DMS79 (cell line): ENCODE measurements around the gene CAMTA1.
A peak's percentile ranks its signal among the peaks of the same experiment; 100 is the strongest.
"Not testable (repeated sequence)": the region's sequence is repeated elsewhere in the genome, so short reads cannot be mapped to it uniquely, and the experiment has no call there.

Source experiments
- DNase-seq: peaks from one replicate; lab custom pipeline; 2025; lab: John Stamatoyannopoulos, UW

Gene CAMTA1

GRCh38 chr1:7108251-7108650 lies 323.0 kb downstream of the CAMTA1 start:
- no peak for DNase-seq

- no peak for DNase-seq
These were observed 324.6 kb downstream of the CAMTA1 start for GRCh38 chr1:7109901-7110300.

GRCh38 chr1:7110321-7110720 lies 325.1 kb downstream of the CAMTA1 start:
- no peak for DNase-seq

GRCh38 chr1:7111853-7112252 lies 326.6 kb downstream of the CAMTA1 start:
- DNase-seq = no peak

- DNase-seq = no peak
These were observed 327.9 kb downstream of the CAMTA1 start for GRCh38 chr1:7113136-7113535.

GRCh38 chr1:7113822-7114221 lies 328.6 kb downstream of the CAMTA1 start:
- DNase-seq = no peak

- DNase-seq = no peak
These were observed 330.7 kb downstream of the CAMTA1 start for GRCh38 chr1:7116001-7116400.

GRCh38 chr1:7117399-7118281 lies 332.4 kb downstream of the CAMTA1 start:
- peak; percentile 58 for DNase-seq

GRCh38 chr1:7119156-7119555 lies 333.9 kb downstream of the CAMTA1 start:
- peak; percentile 49 for DNase-seq

- DNase-seq = peak; percentile 10
These were observed 335.8 kb downstream of the CAMTA1 start for GRCh38 chr1:7120863-7121621.

- DNase-seq = peak; percentile 27
These were observed 336.4 kb downstream of the CAMTA1 start for GRCh38 chr1:7121622-7121988.

- DNase-seq = peak; percentile 60
These were observed 342.2 kb downstream of the CAMTA1 start for GRCh38 chr1:7127322-7128075.

GRCh38 chr1:7128293-7128692 lies 343.0 kb downstream of the CAMTA1 start:
- no peak for DNase-seq

GRCh38 chr1:7130127-7130526 lies 344.9 kb downstream of the CAMTA1 start:
- DNase-seq = no peak

- DNase-seq = no peak
These were observed 350.2 kb downstream of the CAMTA1 start for GRCh38 chr1:7135493-7135892.

GRCh38 chr1:7136166-7136953 lies 351.1 kb downstream of the CAMTA1 start:
- DNase-seq = no peak

- DNase-seq = no peak
These were observed 355.0 kb downstream of the CAMTA1 start for GRCh38 chr1:7140251-7140650.

GRCh38 chr1:7145947-7146346 lies 360.7 kb downstream of the CAMTA1 start:
- DNase-seq = no peak

- no peak for DNase-seq
These were observed 361.5 kb downstream of the CAMTA1 start for GRCh38 chr1:7146710-7147109.

GRCh38 chr1:7147581-7148282 lies 362.5 kb downstream of the CAMTA1 start:
- not testable (repeated sequence) for DNase-seq
